Measurements from ENCODE around the gene MAP3K3.
A peak's percentile ranks its signal among the peaks of the same experiment; 100 is the strongest.

The MAP3K3 gene

GRCh38 chr17:63698886-63699637 is 76.8 kb downstream of the MAP3K3 start:
- ChIA-PET CTCF (interaction anchor here (1.1 to 1.2 kb wide), 2 partner anchors 23 to 121 kb away, joined by 3 to 5 read pairs; no protein-coding TSS in a partner anchor), POLR2A (interaction anchor here (1.1 to 3.6 kb wide), 6 partner anchors 23 to 77 kb away, joined by 4 to 17 read pairs (median 6); partner anchors contain the start of genes CCDC47, DDX42 and MAP3K3)
- no peak for TF ChIP-seq SP1 (IDR thresholded peaks at IDR 0.05)
- no peak for TF ChIP-seq FOXM1 (IDR thresholded peaks at IDR 0.05; ENCODE audit: borderline replicate concordance)
- no peak for DNase-seq (ENCODE audit: extremely low spot score)

GRCh38 chr17:63699638-63700527 is 77.7 kb downstream of the MAP3K3 start, which contains the start of gene LIMD2:
Gene LIMD2 (minus strand): TSS chr17:63700125. CDS start chr17:63699298, 827 bp downstream.
- POLR2A ChIA-PET: interaction anchor here (1.1 to 3.6 kb wide), 4 partner anchors 17 to 81 kb away, joined by 3 to 17 read pairs (median 5); partner anchors contain the start of genes CCDC47 and DDX42
- TF ChIP-seq SP1 (IDR thresholded peaks at IDR 0.05) (no peak), CTBP1 (IDR thresholded peaks at IDR 0.05; ENCODE audit: borderline replicate concordance) (no peak), PKNOX1 (IDR thresholded peaks at IDR 0.05) (no peak), HDGF (IDR thresholded peaks at IDR 0.05; ENCODE audit: borderline replicate concordance) (no peak), FOXA1 (IDR thresholded peaks at IDR 0.05) (no peak), L3MBTL2 (conservative IDR thresholded peaks at IDR 0.05) (no peak), ELF4 (IDR thresholded peaks at IDR 0.05) (no peak), FOXM1 (IDR thresholded peaks at IDR 0.05; ENCODE audit: borderline replicate concordance) (no peak), LEF1 (IDR thresholded peaks at IDR 0.05; ENCODE audit: borderline replicate concordance) (no peak), SUZ12 (IDR thresholded peaks at IDR 0.05) (no peak), FOXK2 (IDR thresholded peaks at IDR 0.05) (no peak), BHLHE40 (IDR thresholded peaks at IDR 0.05; ENCODE audit: borderline replicate concordance) (no peak), ZNF384 (IDR thresholded peaks at IDR 0.05) (no peak), ARNT (IDR thresholded peaks at IDR 0.05) (no peak), TARDBP (IDR thresholded peaks at IDR 0.05) (no peak), NFRKB (IDR thresholded peaks at IDR 0.05) (no peak)
- DNase-seq (ENCODE audit: extremely low spot score): peak; percentile 69
- CTCF ChIA-PET: no interaction called here

DNA sequence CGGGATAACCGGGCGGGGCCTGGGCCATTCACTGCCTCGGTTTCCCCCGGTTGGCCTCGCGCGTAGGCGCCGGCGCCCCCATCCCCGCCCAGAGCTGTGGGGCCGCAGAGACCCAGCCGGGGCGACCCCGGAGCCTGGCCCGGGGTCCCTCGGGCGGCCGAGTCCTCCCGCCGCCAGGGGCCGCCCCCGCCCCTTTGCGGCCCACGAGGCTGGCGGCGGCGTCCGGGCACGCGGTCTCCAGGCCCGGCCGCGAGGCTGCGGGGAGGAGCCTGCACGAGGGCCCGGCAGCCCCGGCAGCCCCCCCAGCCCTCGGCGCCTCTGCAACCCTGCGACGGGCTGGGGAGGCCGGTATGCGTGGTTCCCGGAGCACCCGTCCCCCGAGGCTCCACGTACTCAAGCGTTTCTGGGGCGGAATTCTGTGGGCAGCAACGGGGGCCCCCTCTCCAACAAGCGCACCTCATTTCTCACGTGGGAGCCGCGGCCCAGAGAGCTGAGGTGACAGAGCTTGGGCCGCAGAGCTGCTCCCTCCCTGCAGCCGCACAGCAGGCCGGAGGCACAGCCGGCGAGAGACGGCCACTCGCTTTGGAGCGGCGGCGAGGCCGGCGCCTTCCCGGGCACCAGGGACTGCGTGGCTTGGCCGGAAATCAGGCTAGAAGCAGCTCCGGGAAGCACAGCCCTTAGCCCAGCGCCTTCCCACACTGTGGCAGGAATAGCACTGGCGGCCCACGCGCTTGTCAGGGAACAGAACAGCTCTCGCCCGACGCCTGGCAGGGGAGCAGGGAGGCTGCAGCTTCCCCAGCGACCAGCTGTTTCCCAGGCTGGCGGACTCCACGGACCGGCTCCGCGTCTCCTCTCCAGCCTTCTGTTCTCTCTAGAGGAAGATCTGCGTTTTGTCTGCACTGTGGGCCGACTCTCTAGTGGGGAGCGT is 78.6 kb downstream of the MAP3K3 start:
- CTCF ChIA-PET: interaction anchor here (0.6 to 1.1 kb wide), 3 partner anchors 8 to 180 kb away, joined by 3 read pairs; no protein-coding TSS in a partner anchor
- POLR2A ChIA-PET: interaction anchor here (1.1 to 3.6 kb wide), 5 partner anchors 9 to 80 kb away, joined by 3 to 17 read pairs (median 4); partner anchors contain the start of genes CCDC47 and DDX42
- DNase-seq (ENCODE audit: extremely low spot score): no peak
- TF ChIP-seq ARNT (IDR thresholded peaks at IDR 0.05) (no peak), FOXM1 (IDR thresholded peaks at IDR 0.05; ENCODE audit: borderline replicate concordance) (no peak), L3MBTL2 (conservative IDR thresholded peaks at IDR 0.05) (no peak), HDGF (IDR thresholded peaks at IDR 0.05; ENCODE audit: borderline replicate concordance) (no peak), FOXK2 (IDR thresholded peaks at IDR 0.05) (no peak), LEF1 (IDR thresholded peaks at IDR 0.05; ENCODE audit: borderline replicate concordance) (no peak), SP1 (IDR thresholded peaks at IDR 0.05) (no peak), SUZ12 (IDR thresholded peaks at IDR 0.05) (no peak), ZNF384 (IDR thresholded peaks at IDR 0.05) (no peak), BHLHE40 (IDR thresholded peaks at IDR 0.05; ENCODE audit: borderline replicate concordance) (no peak), ELF4 (IDR thresholded peaks at IDR 0.05) (no peak)

DNA sequence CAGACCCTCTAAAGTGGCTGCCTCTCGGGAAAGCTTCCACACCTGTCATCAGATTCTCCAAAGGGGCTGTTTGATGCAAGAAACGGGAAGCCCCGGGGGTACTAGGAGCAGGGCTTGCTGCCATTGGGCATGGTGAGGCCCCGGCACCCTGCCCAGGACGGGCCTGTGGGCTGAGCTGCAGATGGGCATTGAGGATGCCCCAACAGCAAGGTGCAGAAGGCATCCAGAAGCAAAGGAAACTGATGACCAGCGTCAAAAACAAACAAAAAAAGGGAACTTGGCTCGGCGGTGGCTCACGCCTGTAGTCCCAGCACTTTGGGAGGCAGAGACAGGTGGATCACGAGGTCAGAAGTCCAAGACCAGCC is 79.2 kb downstream of the MAP3K3 start:
- TF ChIP-seq FOXK2 (IDR thresholded peaks at IDR 0.05) (no peak), L3MBTL2 (conservative IDR thresholded peaks at IDR 0.05) (no peak), ELF4 (IDR thresholded peaks at IDR 0.05) (no peak), ZNF384 (IDR thresholded peaks at IDR 0.05) (no peak), HDGF (IDR thresholded peaks at IDR 0.05; ENCODE audit: borderline replicate concordance) (no peak), PKNOX1 (IDR thresholded peaks at IDR 0.05) (no peak), CTBP1 (IDR thresholded peaks at IDR 0.05; ENCODE audit: borderline replicate concordance) (no peak), LEF1 (IDR thresholded peaks at IDR 0.05; ENCODE audit: borderline replicate concordance) (no peak), TARDBP (IDR thresholded peaks at IDR 0.05) (no peak), SUZ12 (IDR thresholded peaks at IDR 0.05) (no peak), FOXA1 (IDR thresholded peaks at IDR 0.05) (no peak), BHLHE40 (IDR thresholded peaks at IDR 0.05; ENCODE audit: borderline replicate concordance) (no peak), ARNT (IDR thresholded peaks at IDR 0.05) (no peak), NFRKB (IDR thresholded peaks at IDR 0.05) (no peak), FOXM1 (IDR thresholded peaks at IDR 0.05; ENCODE audit: borderline replicate concordance) (no peak), SP1 (IDR thresholded peaks at IDR 0.05) (no peak)
- ChIA-PET CTCF (interaction anchor here (0.6 to 1.1 kb wide), 3 partner anchors 9 to 180 kb away, joined by 3 read pairs; no protein-coding TSS in a partner anchor), POLR2A (interaction anchor here (1.2 to 3.6 kb wide), 4 partner anchors 9 to 79 kb away, joined by 3 to 17 read pairs (median 5); partner anchors contain the start of genes CCDC47, DDX42 and MAP3K3)
- no peak for DNase-seq (ENCODE audit: extremely low spot score)

Measured in HEK293T (cell line).